Prostate gland (tissue), 2 donors: ENCODE measurements around the gene XPO6.

Experiments used
- CTCF ChIP-seq, 4 experiments: fragments of 200-600 bp in 2 of 4; fragments of 450-650 bp in 2 of 4; sonication (generic) in 2 of 4; IDR thresholded peaks; 1 replicate in 3 of 4; 2 replicates in 1 of 4; pipeline ENCODE4 v1.5.1; 2016 to 2019; ENCODE audit warnings: antibody characterized with exemption in 4 of 4, mild to moderate bottlenecking in 2 of 4, moderate library complexity in 2 of 4
- POLR2AphosphoS5 ChIP-seq: sonication (generic); formaldehyde crosslinking; IDR thresholded peaks from one replicate; pipeline ENCODE4 v1.6.1; 2017; ENCODE audit warnings: antibody characterized with exemption

DNA sequence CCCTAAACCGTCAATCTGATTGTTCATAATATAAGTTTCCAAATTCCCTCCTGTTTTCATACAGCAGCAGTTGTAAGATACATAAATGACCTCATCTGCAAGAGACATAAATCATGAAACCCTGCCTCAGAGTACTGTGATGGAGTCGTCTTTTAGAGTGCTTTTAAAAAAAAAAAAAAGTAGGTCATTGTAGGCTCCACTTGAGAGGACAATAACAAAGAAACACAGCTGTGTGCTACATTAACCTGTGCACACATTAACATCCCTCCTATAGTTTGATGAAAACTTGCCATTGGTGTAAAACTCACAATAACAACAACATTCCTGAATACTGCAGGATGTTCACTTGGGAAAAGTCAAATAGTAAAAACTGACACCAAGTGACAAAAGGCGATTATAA lies 56.5 kb downstream of the XPO6 start:
- TF ChIP-seq CTCF (IDR thresholded peaks at IDR 0.05) (no peak), POLR2AphosphoS5 (no peak)
